Right cardiac atrium (tissue), 5 donors: ENCODE results near the gene U2SURP. TPM values are rescaled to one million over a fixed set of nuclear protein-coding genes. Genes with fewer than 3 reads are reported as not detected.
"Not testable (repeated sequence)": the region's sequence is repeated elsewhere in the genome, so short reads cannot be mapped to it uniquely, and the experiment has no call there.

ENCODE experiments used
- ATAC-seq, 2 donors: fragments of 200-7000 bp; cut with Tn5 transposase; one replicate each; pipeline versions ENCODE4 v1.8.0 to v1.9.1; 2020; ENCODE audit warnings: moderate library complexity in 2 of 2, mild to moderate bottlenecking in 1 of 2
- DNase-seq, 3 donors: peaks; one replicate each; pipeline ENCODE4 v3.0.0-alpha.2; 2020
- H3K27ac ChIP-seq: one replicate; pipeline ENCODE4 v1.5.1; 2013; ENCODE audit warnings: mild to moderate bottlenecking, low read length, control low read depth, moderate library complexity
- H3K27me3 ChIP-seq: one replicate; pipeline ENCODE4 v1.6.1; 2013; ENCODE audit not compliant: control insufficient read depth, insufficient read depth
- H3K4me1 ChIP-seq: one replicate; pipeline ENCODE4 v1.6.1; 2013; ENCODE audit warnings: low read length; ENCODE audit not compliant: control insufficient read depth, insufficient read depth
- H3K4me3 ChIP-seq: one replicate; pipeline ENCODE4 v1.5.1; 2013; ENCODE audit warnings: low read length, control low read depth
- H3K9me3 ChIP-seq: one replicate; pipeline ENCODE4 v1.6.1; 2013; ENCODE audit warnings: low read length; ENCODE audit not compliant: control insufficient read depth
- WGBS: extraction: QIAGEN DNeasy Blood & Tissue Kit; methylation state at CpG from one replicate; pipeline ENCODE4 v1.1.7; 2013; 5-methylcytosine and 5-hydroxymethylcytosine counted together
- intact Hi-C, 4 donors: fragments of 100-400 bp; cut with DNase I; formaldehyde crosslinking; loops; one replicate each; pipeline versions ENCODE4 v1.11.0 to v1.14.0; 2022 to 2023
- polyA plus RNA-seq: library from polyadenylated mRNA; stranded (reverse); fragments of 200-250 nt; gene quantifications from one replicate; pipeline ENCODE4 v1.2.3, GENCODE V29; 2013
- total RNA-seq, 4 donors: library from RNA; stranded (reverse); fragmentation: NEBNext Ultra II Directional; extraction: Animal tissue kit (Norgen Biotek cat#: 25700); gene quantifications; one replicate each; pipeline ENCODE4 v1.2.1, GENCODE V29; 2021
- donor health status: healthy with polysubstance abuse.
- donor health status: DM: no; HTN: yes; CAD: no.
- donor health status: DM: no; HTN: no; CAD: no.
- donor health status: DM: no; HTN: yes; CAD: no; lungs with severe emphysema.
- donor health status: DM: yes; HTN: yes; CAD: no.

Gene U2SURP
- total and polyA plus RNA-seq, 5 donors: 22.8 to 56.6 (median 50.8) TPM

DNA sequence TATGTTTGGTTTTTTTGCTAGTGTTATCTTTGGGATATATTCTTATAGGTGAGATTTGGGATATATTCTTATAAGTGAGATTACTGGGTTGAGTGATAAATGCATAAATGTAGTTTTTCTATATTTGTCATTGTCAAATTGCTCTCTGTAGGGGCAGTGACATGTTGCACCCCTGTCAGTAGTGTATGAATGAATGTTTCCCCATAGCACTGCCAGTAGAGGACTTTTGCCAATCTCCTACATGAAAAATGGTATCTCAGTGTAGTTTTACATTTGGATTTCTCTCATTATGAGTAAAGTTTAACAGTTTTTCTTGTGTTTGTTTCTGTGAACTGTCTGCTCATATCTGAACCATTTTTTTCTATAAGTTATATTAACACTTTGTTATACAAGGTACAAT lies 13.6 kb downstream of the U2SURP start:
- no peak overlapping the region for H3K4me3 ChIP-seq
- no peaks in the 10 kb centered on the region for H3K27me3 ChIP-seq
- DNase-seq (no peak), ATAC-seq (no peak)
- peaks cover 1% of the 10 kb centered on the region for H3K4me1 ChIP-seq
- no peak overlapping the region for H3K27ac ChIP-seq
- intact Hi-C loops: loop anchor here in 1 of 4 donors (10.0 kb wide), 1 partner anchor 430 kb away; no protein-coding TSS in a partner anchor
- H3K9me3 ChIP-seq: no peaks in the 10 kb centered on the region

DNA sequence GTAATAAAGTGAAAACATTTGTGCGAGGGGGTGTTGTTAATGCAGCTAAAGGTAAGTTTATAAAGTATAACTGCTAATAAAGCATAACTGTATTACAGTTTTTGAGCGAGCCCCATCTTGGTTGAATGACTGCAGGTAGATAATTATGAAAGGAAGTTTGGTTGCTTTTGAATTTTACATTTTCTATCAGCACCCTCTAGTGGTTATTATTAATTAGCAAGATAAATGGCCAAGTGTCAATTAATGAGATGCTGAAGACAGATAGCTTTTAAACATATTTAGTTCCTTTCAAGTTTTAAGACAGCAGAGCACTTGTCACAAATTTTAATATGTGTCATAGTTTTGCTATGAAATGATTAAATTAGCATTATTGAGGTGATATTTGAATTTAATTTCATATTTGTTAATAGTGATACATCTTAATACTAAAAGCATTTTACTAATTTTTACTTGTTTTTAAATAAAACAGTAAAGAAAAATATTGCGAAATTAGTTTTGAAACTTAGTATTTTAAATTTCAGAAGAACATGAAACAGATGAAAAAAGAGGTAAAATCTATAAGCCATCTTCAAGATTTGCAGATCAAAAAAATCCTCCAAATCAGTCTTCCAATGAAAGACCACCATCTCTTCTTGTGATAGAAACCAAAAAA lies 15.1 kb downstream of the U2SURP start:
- DNase-seq: no peak
- ATAC-seq: no peak
- WGBS: 85% methylated on average over 3 of the region's 3 CpGs
- intact Hi-C loops: loop anchor here in 1 of 4 donors (10.0 kb wide), 1 partner anchor 432 kb away; no protein-coding TSS in a partner anchor
- H3K27ac ChIP-seq: no peak overlapping the region
- H3K4me1 ChIP-seq: peaks cover 1% of the 10 kb centered on the region
- no peaks in the 10 kb centered on the region for H3K9me3 ChIP-seq
- no peak overlapping the region for H3K4me3 ChIP-seq
- H3K27me3 ChIP-seq: no peaks in the 10 kb centered on the region

DNA sequence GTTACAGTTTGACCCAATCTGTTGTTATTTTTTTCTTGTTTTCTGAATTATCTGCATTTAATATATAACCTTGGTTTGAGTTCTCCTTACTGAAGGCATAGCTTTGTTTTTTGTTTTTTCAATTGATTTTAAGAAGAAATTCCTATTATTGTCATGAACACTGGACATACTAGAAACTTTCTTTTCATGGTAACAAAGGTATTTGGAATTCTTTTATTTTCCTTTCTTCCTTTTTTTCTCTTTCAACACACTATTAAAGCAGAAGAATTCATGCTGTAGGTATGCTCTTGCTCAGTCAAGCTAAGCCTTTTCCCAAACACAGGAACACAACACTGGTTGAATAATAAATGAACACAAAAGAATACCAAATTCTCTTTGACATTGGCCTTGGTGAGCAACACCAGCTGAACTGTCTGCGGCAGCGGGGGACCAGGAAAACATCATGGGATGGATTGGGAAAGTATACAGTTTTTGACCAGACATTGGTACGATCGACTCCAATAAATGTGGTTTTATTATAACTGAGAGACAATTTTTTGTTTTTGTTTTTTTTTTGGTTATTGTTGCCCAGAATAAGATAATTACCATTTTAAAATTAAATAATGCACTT lies 23.1 kb downstream of the U2SURP start:
- H3K27ac ChIP-seq: no peak overlapping the region
- H3K9me3 ChIP-seq: no peaks in the 10 kb centered on the region
- no peaks in the 10 kb centered on the region for H3K27me3 ChIP-seq
- H3K4me1 ChIP-seq: no peaks in the 10 kb centered on the region
- DNase-seq (no peak), ATAC-seq (no peak)
- intact Hi-C loops: no loop called here
- no peak overlapping the region for H3K4me3 ChIP-seq
- WGBS: 95% methylated on average over 4 of the region's 4 CpGs

DNA sequence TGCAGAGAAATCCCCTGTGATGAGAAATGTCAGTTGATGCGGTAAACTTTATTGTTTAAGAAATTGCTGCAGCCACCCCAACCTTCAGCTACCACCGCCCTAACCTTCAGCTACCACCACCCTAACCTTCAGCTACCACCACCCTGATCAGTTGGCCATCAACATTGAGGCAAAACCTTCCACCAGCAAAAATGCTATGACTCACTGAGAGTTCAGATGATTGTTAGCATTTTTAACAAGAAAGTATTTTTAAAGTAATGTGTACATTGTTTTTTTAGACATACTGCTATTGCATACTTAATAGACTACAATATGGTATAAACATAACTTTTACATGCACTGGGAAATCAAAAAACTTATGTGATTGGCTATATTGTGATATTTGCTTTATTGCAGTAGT lies 30.0 kb downstream of the U2SURP start:
- intact Hi-C loops: no loop called here
- no peaks in the 10 kb centered on the region for H3K27me3 ChIP-seq
- no peak overlapping the region for H3K4me3 ChIP-seq
- ATAC-seq (no peak), DNase-seq (no peak)
- no peaks in the 10 kb centered on the region for H3K9me3 ChIP-seq
- H3K4me1 ChIP-seq: no peaks in the 10 kb centered on the region
- no peak overlapping the region for H3K27ac ChIP-seq
- WGBS: 89% methylated on average over 2 of the region's 2 CpGs

DNA sequence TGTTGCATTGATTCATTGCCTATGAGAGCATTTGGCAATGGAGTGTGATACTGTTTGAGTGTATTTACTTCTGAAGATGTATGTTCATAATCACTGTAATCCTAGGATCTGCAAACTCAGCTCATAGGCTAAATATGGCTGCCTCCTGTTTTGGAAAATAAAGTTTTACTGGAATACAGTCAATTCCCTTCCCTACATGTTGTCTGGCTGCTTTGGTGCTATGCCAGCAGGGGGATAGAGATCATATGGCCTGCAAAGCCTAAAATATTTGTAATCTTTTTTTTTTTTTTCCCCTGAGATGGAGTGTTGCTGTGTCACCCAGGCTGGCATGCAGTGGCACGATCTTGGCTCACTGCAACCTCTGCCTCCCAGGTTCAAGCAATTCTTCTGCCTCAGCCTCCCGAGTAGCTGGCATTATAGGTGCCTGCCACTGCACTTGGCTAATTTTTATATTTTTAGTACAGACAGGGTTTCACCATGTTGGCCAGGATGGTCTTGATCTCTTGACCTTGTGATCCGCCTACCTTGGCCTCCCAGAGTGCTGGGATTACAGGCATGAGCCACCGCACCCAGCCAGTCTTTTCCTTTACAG lies 30.5 kb downstream of the U2SURP start:
- H3K9me3 ChIP-seq, H3K27ac ChIP-seq, H3K4me3 ChIP-seq, H3K27me3 ChIP-seq, intact Hi-C loops, ATAC-seq, H3K4me1 ChIP-seq: not testable (repeated sequence)
- 93% methylated on average over 4 of the region's 4 CpGs for WGBS
- DNase-seq: peak in 1 of 3 donors; percentile 15

DNA sequence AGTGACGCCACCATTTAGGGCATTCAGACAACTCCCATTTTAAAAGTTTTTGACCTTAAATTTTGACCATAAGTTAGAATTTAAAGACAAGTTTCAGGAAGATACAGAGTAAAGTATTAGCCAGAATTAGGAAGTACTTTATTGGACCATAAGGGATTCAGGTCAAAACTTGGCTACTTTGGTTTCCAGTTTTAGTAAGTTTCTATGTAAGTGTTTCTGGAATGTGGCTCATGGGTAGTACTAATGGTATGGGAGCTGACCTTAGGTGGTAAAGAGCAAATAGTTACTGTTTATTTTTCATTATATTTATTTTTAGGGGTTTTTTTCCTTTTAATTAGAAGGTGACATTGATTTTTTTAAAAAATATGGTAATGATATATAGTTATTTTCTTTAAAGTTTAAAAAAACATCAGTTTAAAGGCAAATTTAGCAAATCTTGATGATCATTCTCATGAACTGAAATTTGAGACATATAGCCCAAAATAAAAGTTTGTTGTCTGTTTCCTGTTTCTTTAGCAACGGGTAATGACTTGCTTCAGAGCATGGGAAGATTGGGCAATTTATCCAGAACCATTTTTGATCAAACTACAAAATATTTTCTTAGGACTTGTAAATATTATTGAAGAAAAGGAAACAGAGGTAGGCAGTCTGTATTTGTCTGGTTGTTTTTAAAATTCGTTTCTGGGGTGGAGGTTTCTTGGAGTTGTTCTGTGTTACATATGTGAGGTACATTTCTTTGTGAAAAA lies 34.3 kb downstream of the U2SURP start:
- Histone ChIP-seq H3K27me3 (no peaks in the 10 kb centered on the region), H3K9me3 (no peaks in the 10 kb centered on the region), H3K4me3 (no peak overlapping the region), H3K27ac (no peak overlapping the region), H3K4me1 (no peaks in the 10 kb centered on the region)
- WGBS: 90% methylated on average over 3 of the region's 3 CpGs
- DNase-seq: no peak
- ATAC-seq: no peak
- intact Hi-C loops: no loop called here

DNA sequence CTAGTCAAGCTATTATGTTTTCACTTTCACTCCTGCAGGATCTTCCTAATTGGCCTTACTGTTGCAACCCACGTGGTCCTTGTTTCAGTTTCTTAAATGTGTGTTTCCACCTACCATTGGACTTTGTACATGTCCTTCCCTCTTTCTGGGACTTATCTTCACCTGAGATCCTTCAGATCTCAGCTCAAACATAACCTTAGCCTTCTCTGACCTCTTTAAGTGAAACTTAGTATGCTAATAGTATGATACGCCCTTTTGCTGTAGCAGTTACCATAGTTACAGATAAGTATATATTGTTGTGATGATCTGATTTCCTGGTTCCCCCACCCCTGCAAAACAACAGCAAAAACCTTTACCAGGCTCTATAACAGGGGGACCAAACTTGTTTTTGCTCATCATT lies 35.2 kb downstream of the U2SURP start:
- no peaks in the 10 kb centered on the region for H3K4me1 ChIP-seq
- DNase-seq (no peak), ATAC-seq (no peak)
- intact Hi-C loops: no loop called here
- no peak overlapping the region for H3K4me3 ChIP-seq
- 77% methylated on average over 2 of the region's 2 CpGs for WGBS
- no peaks in the 10 kb centered on the region for H3K27me3 ChIP-seq
- H3K27ac ChIP-seq: no peak overlapping the region
- H3K9me3 ChIP-seq: no peaks in the 10 kb centered on the region

DNA sequence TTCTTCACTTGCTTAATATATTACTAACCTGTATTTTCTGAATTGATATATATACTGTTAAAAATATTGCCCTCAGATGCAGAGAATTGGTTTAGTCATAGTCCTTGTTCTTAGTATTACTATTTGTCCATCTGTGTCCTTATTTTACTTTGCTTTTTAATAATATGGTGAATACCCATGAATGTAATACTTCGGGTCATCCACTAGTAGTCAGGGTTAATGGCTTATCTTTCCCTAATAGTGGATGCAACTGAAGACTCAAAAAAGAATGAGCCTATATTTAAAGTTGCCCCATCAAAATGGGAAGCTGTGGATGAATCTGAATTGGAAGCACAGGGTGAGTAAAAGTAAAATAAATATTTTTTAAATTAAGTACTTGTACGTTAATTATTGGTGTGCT lies 36.5 kb downstream of the U2SURP start:
- no peak overlapping the region for H3K4me3 ChIP-seq
- no peaks in the 10 kb centered on the region for H3K4me1 ChIP-seq
- WGBS: 94% methylated on average over 2 of the region's 2 CpGs
- no peaks in the 10 kb centered on the region for H3K9me3 ChIP-seq
- ATAC-seq (no peak), DNase-seq (no peak)
- no peaks in the 10 kb centered on the region for H3K27me3 ChIP-seq
- intact Hi-C loops: no loop called here
- no peak overlapping the region for H3K27ac ChIP-seq

DNA sequence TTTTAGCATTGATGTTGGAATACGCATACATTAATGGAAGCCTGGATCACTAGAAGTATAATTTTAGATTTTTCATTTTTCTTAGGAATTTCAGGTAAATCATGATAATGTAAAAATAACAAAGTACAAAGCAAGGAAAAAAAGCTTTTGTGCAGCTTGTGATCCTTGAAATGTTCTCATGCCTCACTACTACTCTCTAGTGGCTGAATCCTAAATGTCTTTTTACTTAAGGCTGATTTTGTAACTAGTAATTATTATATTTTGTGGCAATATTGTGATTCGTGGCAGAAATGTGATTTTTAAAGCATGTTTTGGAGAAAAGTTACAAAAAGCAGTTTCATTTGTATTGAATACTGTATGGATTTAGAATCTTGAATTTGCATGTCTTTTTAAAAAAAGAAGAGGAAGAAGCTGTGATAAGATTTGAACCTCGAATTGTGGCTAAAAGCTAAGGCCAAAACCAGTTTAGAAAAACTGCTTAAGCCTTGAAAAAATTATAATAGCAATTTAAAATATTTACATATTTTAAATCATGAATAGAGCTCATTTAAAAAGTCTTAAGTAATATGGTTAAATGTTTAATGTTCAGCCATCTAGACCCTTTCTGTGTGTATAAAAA lies 39.0 kb downstream of the U2SURP start:
- Histone ChIP-seq H3K4me3 (no peak overlapping the region), H3K27ac (no peak overlapping the region), H3K27me3 (no peaks in the 10 kb centered on the region), H3K4me1 (no peaks in the 10 kb centered on the region), H3K9me3 (no peaks in the 10 kb centered on the region)
- intact Hi-C loops: no loop called here
- WGBS: 77% methylated on average over 3 of the region's 3 CpGs
- DNase-seq (no peak), ATAC-seq (no peak)

DNA sequence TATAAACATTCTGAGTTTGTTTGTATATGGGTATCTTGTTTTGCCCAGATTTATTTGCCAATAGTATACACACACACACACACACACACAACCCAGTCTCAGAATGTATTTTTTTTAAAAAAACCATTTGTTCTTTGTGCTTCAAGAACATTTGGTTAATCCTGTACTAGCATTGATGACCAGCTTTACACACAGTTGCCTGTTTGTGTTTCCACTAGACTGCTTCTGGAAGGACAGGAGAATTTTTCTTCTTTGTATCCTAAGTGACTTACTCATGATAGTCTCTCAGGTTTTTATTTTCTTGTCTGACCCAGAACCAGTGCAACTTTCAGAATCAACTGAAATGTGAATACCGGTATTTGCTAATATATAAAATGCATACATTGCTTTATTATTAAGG lies 40.5 kb downstream of the U2SURP start:
- no peak for DNase-seq
- no peak for ATAC-seq
- intact Hi-C loops: no loop called here
- H3K9me3 ChIP-seq: no peaks in the 10 kb centered on the region
- H3K4me1 ChIP-seq: no peaks in the 10 kb centered on the region
- H3K27ac ChIP-seq: no peak overlapping the region
- H3K27me3 ChIP-seq: no peaks in the 10 kb centered on the region
- 99% methylated on average over 1 of the region's 1 CpG for WGBS
- no peak overlapping the region for H3K4me3 ChIP-seq

DNA sequence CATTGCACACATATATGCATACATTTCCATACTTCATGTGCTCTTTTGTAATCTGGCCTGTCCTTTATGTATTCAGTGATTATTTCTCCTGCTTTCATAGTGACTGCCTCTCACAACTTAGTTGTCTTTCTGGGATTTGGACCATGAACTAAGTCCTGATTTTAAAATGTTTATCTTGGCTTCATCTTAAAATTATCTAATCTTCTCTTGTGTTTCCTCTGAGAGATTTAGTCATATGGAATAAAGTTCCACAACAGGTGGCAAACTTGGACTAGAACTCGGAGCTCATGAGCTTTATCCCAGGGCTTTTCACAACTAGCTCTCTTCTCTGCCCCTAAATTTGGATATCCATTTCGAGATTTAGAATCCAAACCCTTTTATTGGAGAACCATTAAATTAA lies 44.3 kb downstream of the U2SURP start:
- Histone ChIP-seq H3K27ac (no peak overlapping the region), H3K9me3 (no peaks in the 10 kb centered on the region), H3K4me3 (no peak overlapping the region), H3K4me1 (no peaks in the 10 kb centered on the region), H3K27me3 (no peaks in the 10 kb centered on the region)
- 69% methylated on average over 2 of the region's 2 CpGs for WGBS
- ATAC-seq (no peak), DNase-seq (no peak)
- intact Hi-C loops: no loop called here
